Esophagus muscularis mucosa (tissue), 3 donors: Measurements from ENCODE around the gene DLG1.

Experiments
- POLR2AphosphoS5 ChIP-seq, 2 donors: sonication (generic); formaldehyde crosslinking; IDR thresholded peaks; one replicate each; pipeline ENCODE4 v1.6.1; 2017; ENCODE audit warnings: antibody characterized with exemption in 2 of 2
- TF ChIP-seq, protein P1 (sequence below), 3 experiments: fragments of 200-600 bp in 2 of 3; fragments of 450-650 bp in 1 of 3; sonication (generic) in 2 of 3; IDR thresholded peaks; one replicate each; pipeline ENCODE4 v1.5.1; 2017 to 2019; ENCODE audit warnings: antibody characterized with exemption in 3 of 3, mild to moderate bottlenecking in 2 of 3, moderate library complexity in 1 of 3

- TF ChIP-seq, protein P1, sequence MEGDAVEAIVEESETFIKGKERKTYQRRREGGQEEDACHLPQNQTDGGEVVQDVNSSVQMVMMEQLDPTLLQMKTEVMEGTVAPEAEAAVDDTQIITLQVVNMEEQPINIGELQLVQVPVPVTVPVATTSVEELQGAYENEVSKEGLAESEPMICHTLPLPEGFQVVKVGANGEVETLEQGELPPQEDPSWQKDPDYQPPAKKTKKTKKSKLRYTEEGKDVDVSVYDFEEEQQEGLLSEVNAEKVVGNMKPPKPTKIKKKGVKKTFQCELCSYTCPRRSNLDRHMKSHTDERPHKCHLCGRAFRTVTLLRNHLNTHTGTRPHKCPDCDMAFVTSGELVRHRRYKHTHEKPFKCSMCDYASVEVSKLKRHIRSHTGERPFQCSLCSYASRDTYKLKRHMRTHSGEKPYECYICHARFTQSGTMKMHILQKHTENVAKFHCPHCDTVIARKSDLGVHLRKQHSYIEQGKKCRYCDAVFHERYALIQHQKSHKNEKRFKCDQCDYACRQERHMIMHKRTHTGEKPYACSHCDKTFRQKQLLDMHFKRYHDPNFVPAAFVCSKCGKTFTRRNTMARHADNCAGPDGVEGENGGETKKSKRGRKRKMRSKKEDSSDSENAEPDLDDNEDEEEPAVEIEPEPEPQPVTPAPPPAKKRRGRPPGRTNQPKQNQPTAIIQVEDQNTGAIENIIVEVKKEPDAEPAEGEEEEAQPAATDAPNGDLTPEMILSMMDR (IDR thresholded peaks at IDR 0.05): no peak
- no peak for TF ChIP-seq POLR2AphosphoS5 (IDR thresholded peaks at IDR 0.05)
Observed at GRCh38 chr3:197289726-197290125, 8.7 kb downstream of the DLG1 start.
